HepG2 (cell line): ENCODE data around the gene TMF1. TPM values are rescaled to one million over a fixed set of nuclear protein-coding genes. Genes with fewer than 3 reads are reported as not detected.
A peak's percentile ranks its signal among the peaks of the same experiment; 100 is the strongest.

Source experiments
- HNF1B ChIP-seq: sonication (generic); formaldehyde crosslinking; IDR thresholded peaks from 2 replicates; pipeline ENCODE4 v1.5.1; 2020; ENCODE audit warnings: mild to moderate bottlenecking, moderate library complexity, missing genetic modification reagents
- NFYB ChIP-seq: sonication (generic); formaldehyde crosslinking; IDR thresholded peaks from 2 replicates; pipeline ENCODE4 v1.4.0; 2020; ENCODE audit warnings: missing genetic modification reagents
- ZBTB25 ChIP-seq: IDR thresholded peaks from 2 replicates; pipeline ENCODE4 v1.6.1; 2018; ENCODE audit warnings: missing genetic modification reagents
- ZBTB7B ChIP-seq: sonication (generic); formaldehyde crosslinking; IDR thresholded peaks from 2 replicates; pipeline ENCODE4 v1.4.0; 2020; ENCODE audit warnings: missing genetic modification reagents
- ZNF580 ChIP-seq: IDR thresholded peaks from 2 replicates; pipeline ENCODE4 v1.6.1; 2016; ENCODE audit warnings: low read depth, borderline replicate concordance
- microRNA counts: library from miRNA; unstranded; fragments of <30 nt; microRNA quantifications from one replicate; lab custom pipeline; 2015
- microRNA-seq: library from miRNA; unstranded; fragments of <30 nt; microRNA quantifications from one replicate; pipeline ENCODE4, GENCODE V29; 2020
- polyA plus RNA-seq, 8 experiments: library from polyadenylated mRNA; depleted of rRNA in 3 of 8; stranded (reverse) in 7 of 8; unstranded in 1 of 8; fragments of >200 nt; fragmentation: Illumina TruSeq in 4 of 8; extraction: Trizol in 4 of 8; gene quantifications; 2 replicates each; pipeline versions ENCODE4 v1.2.1 to v1.2.3, GENCODE V29; 2011 to 2016; ENCODE audit warnings: low read depth in 4 of 8, missing spikeins in 1 of 8, mixed read lengths in 1 of 8; ENCODE audit not compliant: insufficient read depth in 1 of 8
- small RNA-seq, 3 experiments: library from RNA; depleted of rRNA; stranded (forward); fragments of <200 nt; gene quantifications; one replicate each; pipeline ENCODE3, GENCODE V24; 2012; ENCODE audit warnings: low read depth in 2 of 3, low replicate concordance in 1 of 3; ENCODE audit not compliant: insufficient read length in 3 of 3, insufficient read depth in 2 of 3
- total RNA-seq, 5 experiments: library from RNA; depleted of rRNA; stranded (reverse); fragments of >200 nt; fragmentation: Illumina TruSeq; extraction: Trizol; gene quantifications; 2 replicates each; pipeline ENCODE4 v1.2.3, GENCODE V29; 2016; ENCODE audit warnings: low read depth in 1 of 5

TMF1 gene
- total and polyA plus RNA-seq, 2 of the 13 experiments (the other 11 are each of a cell fraction or from before 2014, with no cell fraction given) = 12.1 to 38.4 TPM

GRCh38 chr3:68972358-68972979 lies 79.7 kb downstream of the TMF1 start (continued):
- TF ChIP-seq HNF1B (CRISPR knock-in tag) (0 out of 2 replicates have a peak, but pooled peaks have one; percentile 28), ZBTB25 (0 out of 2 replicates have a peak, but pooled peaks have one; percentile 43), ZNF580 (peak; percentile 32; the same call in 1 of the 2 replicates), NFYB (CRISPR knock-in tag) (no peak), ZBTB7B (CRISPR knock-in tag) (0 out of 2 replicates have a peak, but pooled peaks have one; percentile 37)

MicroRNAs within 50 kb of the gene (microRNA counts, 767-probe panel; counts per million panel counts)
- not detected for microRNA hsa-miR-3136-5p (lab: Ali Mortazavi, UCI)

Small RNA genes lying within 50 kb of the gene (microRNA-seq; reads per million reads assigned to microRNA genes)
- 7.5 reads per million, percentile 41 among the genes with 10 or more reads in this experiment for gene MIR3136

Small RNA genes lying within 50 kb of the gene (small RNA-seq; reads per million reads assigned to genes)
- gene MIR3136 = 0.10 to 6.8 (median 0.98) reads per million in 3 experiments

Other genes with a start within 250 kb of the TMF1 start
- gene TAFA4, start 119.8 kb downstream of the TMF1 start, total RNA-seq (2016; rRNA removed; fragmentation: Illumina TruSeq; extraction: Trizol) = 1.3 and 2.0 TPM in 2 replicates
- 0.59 and 0.81 TPM in 2 replicates for gene TAFA4, start 119.8 kb downstream of the TMF1 start, polyA plus RNA-seq (2011; rRNA removed)
- 11.1 and 18.6 TPM in 2 replicates for gene EOGT, start 38.6 kb downstream of the TMF1 start, total RNA-seq (2016; rRNA removed; fragmentation: Illumina TruSeq; extraction: Trizol)
- gene EOGT, start 38.6 kb downstream of the TMF1 start, polyA plus RNA-seq (2011; rRNA removed) = 4.0 and 4.5 TPM in 2 replicates
- 49.0 and 62.8 TPM in 2 replicates for gene UBA3, start 28.0 kb upstream of the TMF1 start, total RNA-seq (2016; rRNA removed; fragmentation: Illumina TruSeq; extraction: Trizol)
- gene UBA3, start 28.0 kb upstream of the TMF1 start, polyA plus RNA-seq (2011; rRNA removed) = 34.6 and 40.7 TPM in 2 replicates
- gene ARL6IP5, start 32.6 kb upstream of the TMF1 start, total RNA-seq (2016; rRNA removed; fragmentation: Illumina TruSeq; extraction: Trizol) = 19.6 and 29.6 TPM in 2 replicates
- 18.2 and 23.7 TPM in 2 replicates for gene ARL6IP5, start 32.6 kb upstream of the TMF1 start, polyA plus RNA-seq (2011; rRNA removed)
- gene LMOD3, start 70.3 kb upstream of the TMF1 start, total RNA-seq (2016; rRNA removed; fragmentation: Illumina TruSeq; extraction: Trizol) = not detected in 2 replicates
- gene LMOD3, start 70.3 kb upstream of the TMF1 start, polyA plus RNA-seq (2011; rRNA removed) = not detected in 2 replicates